ENCODE measurements around the gene TAS2R40. TPM values are rescaled to one million over a fixed set of nuclear protein-coding genes. Genes with fewer than 3 reads are reported as not detected.
"Not testable (repeated sequence)": the region's sequence is repeated elsewhere in the genome, so short reads cannot be mapped to it uniquely, and the experiment has no call there.

Gene TAS2R40
- total and polyA plus RNA-seq, 10 of the 15 experiments (the other 5 are each of a cell fraction or from before 2014, with no cell fraction given) = not detected

DNA sequence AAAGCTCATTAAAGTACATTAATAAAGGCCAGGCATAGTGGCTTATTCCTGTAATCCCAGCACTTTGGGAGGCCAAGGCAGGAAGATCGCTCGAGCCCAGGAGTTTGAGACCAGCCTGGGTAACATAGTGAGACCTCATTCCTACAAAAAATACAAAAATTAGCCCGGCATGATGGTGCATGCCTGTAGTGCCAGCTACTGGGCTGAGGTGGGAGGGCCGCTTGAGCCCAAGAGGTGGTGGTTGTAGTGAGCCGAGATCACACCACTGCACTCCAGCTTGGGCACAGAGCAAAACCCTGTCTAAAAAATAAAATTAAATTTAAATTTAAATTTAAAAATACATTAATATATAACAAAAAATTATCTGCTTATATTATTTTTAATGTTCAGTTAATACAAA is 45.7 kb upstream of the TAS2R40 start (continued):
- TF ChIP-seq, protein P1, sequence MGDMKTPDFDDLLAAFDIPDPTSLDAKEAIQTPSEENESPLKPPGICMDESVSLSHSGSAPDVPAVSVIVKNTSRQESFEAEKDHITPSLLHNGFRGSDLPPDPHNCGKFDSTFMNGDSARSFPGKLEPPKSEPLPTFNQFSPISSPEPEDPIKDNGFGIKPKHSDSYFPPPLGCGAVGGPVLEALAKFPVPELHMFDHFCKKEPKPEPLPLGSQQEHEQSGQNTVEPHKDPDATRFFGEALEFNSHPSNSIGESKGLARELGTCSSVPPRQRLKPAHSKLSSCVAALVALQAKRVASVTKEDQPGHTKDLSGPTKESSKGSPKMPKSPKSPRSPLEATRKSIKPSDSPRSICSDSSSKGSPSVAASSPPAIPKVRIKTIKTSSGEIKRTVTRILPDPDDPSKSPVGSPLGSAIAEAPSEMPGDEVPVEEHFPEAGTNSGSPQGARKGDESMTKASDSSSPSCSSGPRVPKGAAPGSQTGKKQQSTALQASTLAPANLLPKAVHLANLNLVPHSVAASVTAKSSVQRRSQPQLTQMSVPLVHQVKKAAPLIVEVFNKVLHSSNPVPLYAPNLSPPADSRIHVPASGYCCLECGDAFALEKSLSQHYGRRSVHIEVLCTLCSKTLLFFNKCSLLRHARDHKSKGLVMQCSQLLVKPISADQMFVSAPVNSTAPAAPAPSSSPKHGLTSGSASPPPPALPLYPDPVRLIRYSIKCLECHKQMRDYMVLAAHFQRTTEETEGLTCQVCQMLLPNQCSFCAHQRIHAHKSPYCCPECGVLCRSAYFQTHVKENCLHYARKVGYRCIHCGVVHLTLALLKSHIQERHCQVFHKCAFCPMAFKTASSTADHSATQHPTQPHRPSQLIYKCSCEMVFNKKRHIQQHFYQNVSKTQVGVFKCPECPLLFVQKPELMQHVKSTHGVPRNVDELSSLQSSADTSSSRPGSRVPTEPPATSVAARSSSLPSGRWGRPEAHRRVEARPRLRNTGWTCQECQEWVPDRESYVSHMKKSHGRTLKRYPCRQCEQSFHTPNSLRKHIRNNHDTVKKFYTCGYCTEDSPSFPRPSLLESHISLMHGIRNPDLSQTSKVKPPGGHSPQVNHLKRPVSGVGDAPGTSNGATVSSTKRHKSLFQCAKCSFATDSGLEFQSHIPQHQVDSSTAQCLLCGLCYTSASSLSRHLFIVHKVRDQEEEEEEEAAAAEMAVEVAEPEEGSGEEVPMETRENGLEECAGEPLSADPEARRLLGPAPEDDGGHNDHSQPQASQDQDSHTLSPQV (IDR thresholded peaks at IDR 0.05) = no peak

DNA sequence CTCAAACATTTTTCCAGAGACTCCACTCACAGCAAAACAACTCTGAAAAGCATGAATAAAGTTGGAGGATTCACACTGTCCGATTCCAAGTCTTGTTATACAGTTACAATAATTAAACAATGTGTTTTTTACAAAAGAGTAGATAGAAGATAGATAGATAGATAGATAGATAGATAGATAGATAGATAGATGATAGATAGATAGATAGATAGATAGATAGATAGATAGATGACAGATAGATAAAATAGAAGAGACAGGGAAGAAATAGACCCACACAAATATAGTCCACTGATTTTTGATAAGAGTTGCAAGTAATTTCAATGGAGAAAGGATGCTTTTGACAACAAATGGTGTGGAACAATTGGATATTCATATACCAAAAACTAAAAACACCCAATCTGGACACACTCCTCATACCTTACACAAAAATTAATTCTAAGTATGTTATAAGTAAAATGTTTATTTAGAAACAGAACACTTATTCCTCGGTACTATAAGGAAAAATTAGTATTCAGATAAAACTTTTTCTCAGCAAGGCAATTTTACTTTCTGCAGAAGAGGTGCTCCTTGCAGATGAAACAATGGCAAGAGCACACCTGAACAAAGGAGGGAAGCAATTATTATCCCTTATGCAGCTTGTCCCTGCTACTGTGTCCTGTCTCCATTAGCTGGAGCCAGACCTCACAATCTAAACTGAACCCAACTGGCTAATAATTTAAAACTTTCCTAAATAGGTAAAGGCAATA is 44.3 kb upstream of the TAS2R40 start:
- no peak overlapping the region for H3K4me3 ChIP-seq
- ATAC-seq (no peak), FAIRE-seq (no peak), DNase-seq (ENCODE audit: low read depth, low spot score) (no peak)
- H3K9me3 ChIP-seq (replicated peaks; ENCODE audit: control insufficient read depth, insufficient read depth, low read length) = no peaks in the 10 kb centered on the region; the same call in 2 of the 3 replicates
- no peak overlapping the region for H2AFZ ChIP-seq (ENCODE audit: control insufficient read depth, low read depth, low read length)
- H3K27ac ChIP-seq (ENCODE audit: control insufficient read depth, insufficient read depth) = no peak overlapping the region
- no peaks in the 10 kb centered on the region for H3K27me3 ChIP-seq (replicated peaks in 1 of 2; ENCODE audit: control insufficient read depth in 2 of 2, insufficient read depth in 2 of 2, low read length in 1 of 2)
- H3K79me2 ChIP-seq (ENCODE audit: control insufficient read depth, insufficient read depth, low read length) = no peaks in the 10 kb centered on the region
- in situ Hi-C loops (cut with MboI) = no loop called here
- RAD21 ChIA-PET (ENCODE audit: unreplicated experiment) = no interaction called here
- no peaks in the 10 kb centered on the region for H3K36me3 ChIP-seq (ENCODE audit: control insufficient read depth in 2 of 2, insufficient read depth in 2 of 2, low read length in 1 of 2)
- no peaks in the 10 kb centered on the region for H3K4me1 ChIP-seq (ENCODE audit: control insufficient read depth, insufficient read depth, low read length)
- intact Hi-C loops (cut with micrococcal nuclease; ENCODE audit: unreplicated experiment) = no loop called here
- BruUV-seq (replicated peaks) = no TSS peak
- H4K20me1 ChIP-seq (ENCODE audit: control insufficient read depth, insufficient read depth) = no peaks in the 10 kb centered on the region
- POLR2A ChIA-PET = no interaction called here
- 22% methylated on average over 2 of the region's 2 CpGs for WGBS (ENCODE audit: insufficient coverage, insufficient replicate concordance, low lambda C conversion rate, missing lambda C conversion rate)
- SMC1A ChIA-PET (ENCODE audit: uncharacterized antibody, unreplicated experiment) = no interaction called here
- peak; percentile 28; the same call in 1 of the 2 replicates for TF ChIP-seq CBX5 (IDR thresholded peaks at IDR 0.05; ENCODE audit: low read depth)
- TF ChIP-seq, protein P2, sequence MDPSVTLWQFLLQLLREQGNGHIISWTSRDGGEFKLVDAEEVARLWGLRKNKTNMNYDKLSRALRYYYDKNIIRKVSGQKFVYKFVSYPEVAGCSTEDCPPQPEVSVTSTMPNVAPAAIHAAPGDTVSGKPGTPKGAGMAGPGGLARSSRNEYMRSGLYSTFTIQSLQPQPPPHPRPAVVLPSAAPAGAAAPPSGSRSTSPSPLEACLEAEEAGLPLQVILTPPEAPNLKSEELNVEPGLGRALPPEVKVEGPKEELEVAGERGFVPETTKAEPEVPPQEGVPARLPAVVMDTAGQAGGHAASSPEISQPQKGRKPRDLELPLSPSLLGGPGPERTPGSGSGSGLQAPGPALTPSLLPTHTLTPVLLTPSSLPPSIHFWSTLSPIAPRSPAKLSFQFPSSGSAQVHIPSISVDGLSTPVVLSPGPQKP (IDR thresholded peaks at IDR 0.05; ENCODE audit: low read depth, low read length) = no peak
- no peak overlapping the region for H3K4me2 ChIP-seq (ENCODE audit: control insufficient read depth, insufficient read depth)
- no peak overlapping the region for H3K9ac ChIP-seq (ENCODE audit: control insufficient read depth, insufficient read depth, low read length)
- CTCF ChIA-PET = no interaction called here

DNA sequence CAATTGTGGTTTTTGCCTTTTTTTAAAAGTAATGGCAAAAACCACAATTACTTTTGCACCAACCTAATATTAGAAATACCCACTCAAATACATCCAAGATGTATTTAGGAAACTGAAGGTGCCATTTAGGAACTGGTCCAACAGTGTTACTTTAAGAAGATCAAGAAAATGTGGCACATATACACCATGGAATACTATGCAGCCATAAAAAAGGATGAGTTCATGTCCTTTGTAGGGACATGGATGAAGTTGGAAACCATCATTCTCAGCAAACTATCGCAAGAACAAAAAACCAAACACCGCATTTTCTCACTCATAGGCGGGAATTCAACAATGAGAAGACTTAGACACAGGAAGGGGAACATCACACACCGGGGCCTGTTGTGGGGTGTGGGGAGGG is 41.1 kb upstream of the TAS2R40 start:
- intact Hi-C loops (cut with micrococcal nuclease; ENCODE audit: unreplicated experiment); BruUV-seq (replicated peaks); FAIRE-seq; H3K4me1 ChIP-seq (ENCODE audit: control insufficient read depth, insufficient read depth, low read length); H3K4me3 ChIP-seq; ATAC-seq; H3K9me3 ChIP-seq (replicated peaks; ENCODE audit: control insufficient read depth, insufficient read depth, low read length); in situ Hi-C loops (cut with MboI); H3K27me3 ChIP-seq (replicated peaks in 1 of 2; ENCODE audit: control insufficient read depth in 2 of 2, insufficient read depth in 2 of 2, low read length in 1 of 2); H2AFZ ChIP-seq (ENCODE audit: control insufficient read depth, low read depth, low read length); H4K20me1 ChIP-seq (ENCODE audit: control insufficient read depth, insufficient read depth); RAD21 ChIA-PET (ENCODE audit: unreplicated experiment); H3K27ac ChIP-seq (ENCODE audit: control insufficient read depth, insufficient read depth); SMC1A ChIA-PET (ENCODE audit: uncharacterized antibody, unreplicated experiment); H3K9ac ChIP-seq (ENCODE audit: control insufficient read depth, insufficient read depth, low read length); H3K4me2 ChIP-seq (ENCODE audit: control insufficient read depth, insufficient read depth); H3K79me2 ChIP-seq (ENCODE audit: control insufficient read depth, insufficient read depth, low read length); DNase-seq (ENCODE audit: low read depth, low spot score); H3K36me3 ChIP-seq (ENCODE audit: control insufficient read depth in 2 of 2, insufficient read depth in 2 of 2, low read length in 1 of 2); POLR2A ChIA-PET: not testable (repeated sequence)
- WGBS (ENCODE audit: insufficient coverage, insufficient replicate concordance, low lambda C conversion rate, missing lambda C conversion rate) = 44% methylated on average over 3 of the region's 4 CpGs
- CTCF ChIA-PET = interaction anchor here (1.6 kb wide), 1 partner anchor 177 kb away, joined by 4 read pairs; no protein-coding TSS in a partner anchor
